ENCODE results near the gene CHRM1. TPM values are rescaled to one million over a fixed set of nuclear protein-coding genes. Genes with fewer than 3 reads are reported as not detected.

The CHRM1 gene
- total and polyA plus RNA-seq, 2 of the 13 experiments (the other 11 are each of a cell fraction or from before 2014, with no cell fraction given) = not detected

GRCh38 chr11:62860835-62861563 is 60.2 kb downstream of the CHRM1 start:
- H3K9me3 ChIP-seq (ENCODE audit: low read length) = no peaks in the 10 kb centered on the region
- WGBS (ENCODE audit: low lambda C conversion rate) = 27% methylated on average over 5 of the region's 5 CpGs
- peak overlapping the region; percentile 44; the same call in 1 of the 2 replicates for H3K9ac ChIP-seq (ENCODE audit: insufficient read depth, low read depth, low read length)
- H3K4me3 ChIP-seq (replicated peaks in 1 of 3; ENCODE audit: insufficient read depth in 1 of 3, low read depth in 2 of 3, low read length in 3 of 3) = peak overlapping the region in 1 of 3 experiments; percentile 20; a peak in 1 of 6 replicates
- H3K27ac ChIP-seq (ENCODE audit: extremely low read length, insufficient read depth, low read length) = peak overlapping the region; percentile 59
- ChIA-PET CTCF (ENCODE audit: low intra/inter-chr PET ratio, low total read pairs) (interaction anchor here (3.0 kb wide), 1 partner anchor 74 kb away, joined by 25 read pairs; the partner anchor contains the start of gene TMEM179B), POLR2A (interaction anchor here (0.9 to 2.4 kb wide), 11 partner anchors 9 to 196 kb away, joined by 3 to 39 read pairs (median 5); partner anchors contain the start of genes C11orf98, CSKMT, LBHD1 and SLC3A2)
- FAIRE-seq (no peak), ATAC-seq (peak; percentile 48), DNase-seq (ENCODE audit: low spot score) (no peak)
- no peaks in the 10 kb centered on the region; a peak in 1 of 5 replicates for H3K27me3 ChIP-seq (ENCODE audit: control insufficient read depth in 1 of 2, insufficient read depth in 2 of 2, low read length in 2 of 2)
- in situ Hi-C loops (cut with HindIII; ENCODE audit: extremely low pct_ligation_motif_present, low pct_unique_long_range_greater_than_20kb) = no loop called here
- peaks cover 67% of the 10 kb centered on the region for H3K4me1 ChIP-seq (ENCODE audit: insufficient read depth, low read length)
- intact Hi-C loops (cut with micrococcal nuclease; ENCODE audit: unreplicated experiment) = loop anchor here (5.0 kb wide), 1 partner anchor 129 kb away; no protein-coding TSS in a partner anchor
- peak overlapping the region; percentile 47 for H3K4me2 ChIP-seq (ENCODE audit: low read depth, low read length)
- H2AFZ ChIP-seq (ENCODE audit: low read length) = no peak overlapping the region
- peaks cover 69% of the 10 kb centered on the region for H3K79me2 ChIP-seq (ENCODE audit: insufficient read depth, low read length)
- H4K20me1 ChIP-seq (ENCODE audit: insufficient read depth, low read length) = no peaks in the 10 kb centered on the region
- peaks cover 3 to 10% of the 10 kb centered on the region in 2 experiments; a peak in 2 of 5 replicates for H3K36me3 ChIP-seq (replicated peaks in 1 of 2; ENCODE audit: control insufficient read depth in 1 of 2, insufficient read depth in 2 of 2, low read length in 2 of 2)
- no TSS peak for BruUV-seq (replicated peaks)
- TF ChIP-seq, protein P1, sequence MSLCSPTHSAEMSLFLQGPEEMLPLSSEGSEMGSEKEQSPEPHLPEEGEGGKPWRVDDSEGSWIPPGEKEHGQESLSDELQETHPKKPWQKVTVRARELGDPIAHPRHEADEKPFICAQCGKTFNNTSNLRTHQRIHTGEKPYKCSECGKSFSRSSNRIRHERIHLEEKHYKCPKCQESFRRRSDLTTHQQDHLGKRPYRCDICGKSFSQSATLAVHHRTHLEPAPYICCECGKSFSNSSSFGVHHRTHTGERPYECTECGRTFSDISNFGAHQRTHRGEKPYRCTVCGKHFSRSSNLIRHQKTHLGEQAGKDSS (CRISPR knock-in tag; IDR thresholded peaks at IDR 0.05; ENCODE audit: borderline replicate concordance, low read depth) = no peak
- TF ChIP-seq ZNF772 (CRISPR knock-in tag; IDR thresholded peaks at IDR 0.05) (no peak), ARNT (IDR thresholded peaks at IDR 0.05) (no peak), ZBED4 (CRISPR knock-in tag; IDR thresholded peaks at IDR 0.05; ENCODE audit: borderline replicate concordance) (no peak), SATB2 (CRISPR knock-in tag; IDR thresholded peaks at IDR 0.05) (no peak), PCBP1 (IDR thresholded peaks at IDR 0.05; ENCODE audit: borderline replicate concordance, low read depth, low read length) (no peak), SMAD9 (CRISPR knock-in tag; IDR thresholded peaks at IDR 0.05) (no peak), SAFB2 (CRISPR knock-in tag; IDR thresholded peaks at IDR 0.05; ENCODE audit: borderline replicate concordance, low read depth) (no peak), ZNF614 (CRISPR knock-in tag; IDR thresholded peaks at IDR 0.05; ENCODE audit: borderline replicate concordance) (no peak), JDP2 (CRISPR knock-in tag; IDR thresholded peaks at IDR 0.05; ENCODE audit: borderline replicate concordance) (no peak), ZNF629 (CRISPR knock-in tag; conservative IDR thresholded peaks at IDR 0.05) (0 out of 2 replicates have a peak, but pooled peaks have one; percentile 13), MIXL1 (CRISPR knock-in tag; IDR thresholded peaks at IDR 0.05) (0 out of 2 replicates have a peak, but pooled peaks have one; percentile 27), RORA (CRISPR knock-in tag; IDR thresholded peaks at IDR 0.05) (no peak), ZNF879 (CRISPR knock-in tag; IDR thresholded peaks at IDR 0.05) (no peak), MEIS2 (CRISPR knock-in tag; IDR thresholded peaks at IDR 0.05) (no peak)
- TF ChIP-seq, protein P2, sequence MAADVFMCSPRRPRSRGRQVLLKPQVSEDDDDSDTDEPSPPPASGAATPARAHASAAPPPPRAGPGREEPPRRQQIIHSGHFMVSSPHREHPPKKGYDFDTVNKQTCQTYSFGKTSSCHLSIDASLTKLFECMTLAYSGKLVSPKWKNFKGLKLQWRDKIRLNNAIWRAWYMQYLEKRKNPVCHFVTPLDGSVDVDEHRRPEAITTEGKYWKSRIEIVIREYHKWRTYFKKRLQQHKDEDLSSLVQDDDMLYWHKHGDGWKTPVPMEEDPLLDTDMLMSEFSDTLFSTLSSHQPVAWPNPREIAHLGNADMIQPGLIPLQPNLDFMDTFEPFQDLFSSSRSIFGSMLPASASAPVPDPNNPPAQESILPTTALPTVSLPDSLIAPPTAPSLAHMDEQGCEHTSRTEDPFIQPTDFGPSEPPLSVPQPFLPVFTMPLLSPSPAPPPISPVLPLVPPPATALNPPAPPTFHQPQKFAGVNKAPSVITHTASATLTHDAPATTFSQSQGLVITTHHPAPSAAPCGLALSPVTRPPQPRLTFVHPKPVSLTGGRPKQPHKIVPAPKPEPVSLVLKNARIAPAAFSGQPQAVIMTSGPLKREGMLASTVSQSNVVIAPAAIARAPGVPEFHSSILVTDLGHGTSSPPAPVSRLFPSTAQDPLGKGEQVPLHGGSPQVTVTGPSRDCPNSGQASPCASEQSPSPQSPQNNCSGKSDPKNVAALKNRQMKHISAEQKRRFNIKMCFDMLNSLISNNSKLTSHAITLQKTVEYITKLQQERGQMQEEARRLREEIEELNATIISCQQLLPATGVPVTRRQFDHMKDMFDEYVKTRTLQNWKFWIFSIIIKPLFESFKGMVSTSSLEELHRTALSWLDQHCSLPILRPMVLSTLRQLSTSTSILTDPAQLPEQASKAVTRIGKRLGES (CRISPR knock-in tag; IDR thresholded peaks at IDR 0.05; ENCODE audit: borderline replicate concordance) = 0 out of 2 replicates have a peak, but pooled peaks have one; percentile 22

All from HepG2 (cell line).